GM23338 (cell line): Measurements from ENCODE around the gene RDH12. TPM values are rescaled to one million over a fixed set of nuclear protein-coding genes. Genes with fewer than 3 reads are reported as not detected.

Source experiments
- ATAC-seq: fragments of 200-7000 bp; cut with Tn5 transposase; 3 replicates; pipeline ENCODE4 v1.9.1; 2020
- DNase-seq: peaks from one replicate; pipeline ENCODE4 v3.0.0-alpha.2; 2015; ENCODE audit warnings: low spot score
- H2AFZ ChIP-seq: fragments of 200-600 bp; sonication (generic); 2 replicates; pipeline ENCODE4 v1.8.0; 2016; ENCODE audit warnings: antibody characterized with exemption, mild to moderate bottlenecking, moderate library complexity
- H3F3A ChIP-seq: fragments of 200-600 bp; sonication (generic); replicated peaks from 2 replicates; pipeline ENCODE4 v1.8.0; 2017; ENCODE audit warnings: antibody characterized with exemption, mixed run types, low read depth
- H3K27ac ChIP-seq: fragments of 200-600 bp; sonication (generic); 2 replicates; pipeline ENCODE4 v1.6.1; 2016; ENCODE audit warnings: low read depth
- H3K27me3 ChIP-seq: fragments of 200-600 bp; sonication (generic); 2 replicates; pipeline ENCODE4 v1.8.0; 2016; ENCODE audit warnings: mild to moderate bottlenecking, mixed run types, moderate library complexity; ENCODE audit not compliant: insufficient read depth
- H3K36me3 ChIP-seq: fragments of 200-600 bp; sonication (generic); 2 replicates; pipeline ENCODE4 v1.8.0; 2016; ENCODE audit warnings: mild to moderate bottlenecking; ENCODE audit not compliant: insufficient read depth
- H3K4me1 ChIP-seq: fragments of 200-600 bp; sonication (generic); 2 replicates; pipeline ENCODE4 v1.8.0; 2016; ENCODE audit warnings: mild to moderate bottlenecking, moderate library complexity; ENCODE audit not compliant: insufficient read depth
- H3K4me2 ChIP-seq: fragments of 200-600 bp; sonication (generic); 2 replicates; pipeline ENCODE4 v1.7.1; 2017; ENCODE audit warnings: mixed run types
- H3K4me3 ChIP-seq: fragments of 200-600 bp; sonication (generic); 2 replicates; pipeline ENCODE4 v1.6.1; 2016; ENCODE audit warnings: mixed run types
- H3K79me2 ChIP-seq: fragments of 200-600 bp; sonication (generic); replicated peaks from 2 replicates; pipeline ENCODE4 v1.8.0; 2017; ENCODE audit warnings: mild to moderate bottlenecking; ENCODE audit not compliant: insufficient read depth
- H3K9me2 ChIP-seq: fragments of 200-600 bp; sonication (generic); 2 replicates; pipeline ENCODE4 v1.8.0; 2017; ENCODE audit not compliant: insufficient read depth
- H4K20me1 ChIP-seq: fragments of 200-600 bp; sonication (generic); replicated peaks from 2 replicates; pipeline ENCODE4 v1.8.0; 2017; ENCODE audit warnings: mild to moderate bottlenecking; ENCODE audit not compliant: insufficient read depth
- H3K27ac Mint-ChIP-seq: 2 replicates; pipeline ENCODE4 v1.8.0; 2020; ENCODE audit warnings: inconsistent platforms, mild to moderate bottlenecking, moderate library complexity, mixed read lengths
- H3K27me3 Mint-ChIP-seq: 3 replicates; pipeline ENCODE4 v1.8.0; 2022; ENCODE audit warnings: low read depth, mild to moderate bottlenecking, moderate library complexity, mixed read lengths, inconsistent platforms; ENCODE audit not compliant: insufficient read depth, poor library complexity
- H3K36me3 Mint-ChIP-seq: 3 replicates; pipeline ENCODE4 v1.8.0; 2021; ENCODE audit warnings: low read depth, mild to moderate bottlenecking, inconsistent platforms, moderate library complexity, mixed read lengths
- H3K4me1 Mint-ChIP-seq: 3 replicates; pipeline ENCODE4 v1.8.0; 2020; ENCODE audit warnings: mild to moderate bottlenecking, inconsistent platforms, mixed read lengths
- H3K4me3 Mint-ChIP-seq: 3 replicates; pipeline ENCODE4 v1.8.0; 2021; ENCODE audit warnings: moderate library complexity, mild to moderate bottlenecking, inconsistent platforms, mixed read lengths
- H3K9me3 Mint-ChIP-seq: 3 replicates; pipeline ENCODE4 v1.8.0; 2020; ENCODE audit warnings: moderate library complexity, mild to moderate bottlenecking, inconsistent platforms, mixed read lengths
- CREB1 ChIP-seq: fragments of 250-450 bp; sonication (Bioruptor Pico); IDR thresholded peaks from 2 replicates; pipeline ENCODE4 v1.5.0; 2020; ENCODE audit warnings: low read depth, mild to moderate bottlenecking, moderate library complexity
- ETS1 ChIP-seq: IDR thresholded peaks from 2 replicates; pipeline ENCODE4 v1.6.1; 2016; ENCODE audit warnings: antibody characterized with exemption
- EZH2 ChIP-seq: fragments of 200-600 bp; sonication (generic); IDR thresholded peaks from one replicate; pipeline ENCODE4 v1.8.0; 2017; ENCODE audit warnings: antibody characterized with exemption, mild to moderate bottlenecking, low read depth; ENCODE audit not compliant: unreplicated experiment
- EZH2phosphoT487 ChIP-seq: fragments of 200-600 bp; sonication (generic); IDR thresholded peaks from one replicate; pipeline ENCODE4 v1.8.1; 2018; ENCODE audit warnings: antibody characterized with exemption; ENCODE audit not compliant: unreplicated experiment
- JUNB ChIP-seq: IDR thresholded peaks from one replicate; pipeline ENCODE4 v1.6.1; 2016; ENCODE audit warnings: antibody characterized with exemption; ENCODE audit not compliant: unreplicated experiment
- POLR2AphosphoS5 ChIP-seq: IDR thresholded peaks from 2 replicates; pipeline ENCODE4 v1.6.1; 2016; ENCODE audit warnings: antibody characterized with exemption, low read depth
- STAT1 ChIP-seq: IDR thresholded peaks from one replicate; pipeline ENCODE4 v1.6.1; 2016; ENCODE audit warnings: antibody characterized with exemption; ENCODE audit not compliant: unreplicated experiment
- ZNF114 ChIP-seq: fragments of 250-450 bp; sonication (Bioruptor Pico); IDR thresholded peaks from 2 replicates; pipeline ENCODE4 v1.5.0; 2020; ENCODE audit warnings: mild to moderate bottlenecking, moderate library complexity
- ZNF331 ChIP-seq: fragments of 250-450 bp; sonication (Bioruptor Pico); IDR thresholded peaks from 2 replicates; pipeline ENCODE4 v1.5.0; 2020; ENCODE audit warnings: low read depth, mild to moderate bottlenecking, moderate library complexity
- polyA plus RNA-seq: library from polyadenylated mRNA; unstranded; fragments of >200 nt; fragmentation: Nextera tagmentation; extraction: Ambion mirVana; gene quantifications from 2 replicates; pipeline ENCODE4 v1.2.1, GENCODE V29; 2016
- total RNA-seq: library from RNA; depleted of rRNA; stranded (reverse); fragments of >200 nt; shearing (Covaris generic); gene quantifications from 2 replicates; pipeline ENCODE4 v1.2.3, GENCODE V29; 2014
- TF ChIP-seq, protein P1 (sequence below): IDR thresholded peaks from one replicate; pipeline ENCODE4 v1.6.1; 2018; ENCODE audit warnings: antibody characterized with exemption; ENCODE audit not compliant: unreplicated experiment
- TF ChIP-seq, protein P2 (sequence below), 2 experiments: fragments of 200-600 bp in 1 of 2; sonication (generic) in 1 of 2; conservative IDR thresholded peaks; 2 replicates each; pipeline versions ENCODE4 v1.5.1 to v1.6.1; 2016 to 2017; ENCODE audit warnings: antibody characterized with exemption in 2 of 2, low read depth in 2 of 2, mild to moderate bottlenecking in 2 of 2, moderate library complexity in 1 of 2
- TF ChIP-seq, protein P3 (sequence below): fragments of 250-450 bp; sonication (Bioruptor Pico); IDR thresholded peaks from 2 replicates; pipeline ENCODE4 v1.5.0; 2020; ENCODE audit warnings: mild to moderate bottlenecking, moderate library complexity

RDH12 gene
- total and polyA plus RNA-seq, 2 experiments from 2014 or later, result 0.28 to 1.6 TPM

- DNase-seq (no peak), ATAC-seq (no peak)
- Histone ChIP-seq H3K79me2 (no peaks in the 10 kb centered on the region), H2AFZ (no peak overlapping the region), H3K27ac (no peak overlapping the region), H3K36me3 (peaks cover 19% of the 10 kb centered on the region), H3F3A (no peaks in the 10 kb centered on the region), H3K27me3 (no peaks in the 10 kb centered on the region), H3K4me3 (no peak overlapping the region), H3K9me2 (no peaks in the 10 kb centered on the region), H4K20me1 (no peaks in the 10 kb centered on the region), H3K4me1 (no peaks in the 10 kb centered on the region), H3K4me2 (no peak overlapping the region)
- H3K9me3 Mint-ChIP-seq, result no peaks in the 10 kb centered on the region
- H3K4me3 Mint-ChIP-seq, result no peak overlapping the region
- no peaks in the 10 kb centered on the region for H3K4me1 Mint-ChIP-seq
- H3K27me3 Mint-ChIP-seq, result no peaks in the 10 kb centered on the region
- no peak for TF ChIP-seq STAT1
- TF ChIP-seq EZH2phosphoT487, result no peak
- no peak for TF ChIP-seq ZNF114 (CRISPR knock-in tag)
- TF ChIP-seq, protein P1, sequence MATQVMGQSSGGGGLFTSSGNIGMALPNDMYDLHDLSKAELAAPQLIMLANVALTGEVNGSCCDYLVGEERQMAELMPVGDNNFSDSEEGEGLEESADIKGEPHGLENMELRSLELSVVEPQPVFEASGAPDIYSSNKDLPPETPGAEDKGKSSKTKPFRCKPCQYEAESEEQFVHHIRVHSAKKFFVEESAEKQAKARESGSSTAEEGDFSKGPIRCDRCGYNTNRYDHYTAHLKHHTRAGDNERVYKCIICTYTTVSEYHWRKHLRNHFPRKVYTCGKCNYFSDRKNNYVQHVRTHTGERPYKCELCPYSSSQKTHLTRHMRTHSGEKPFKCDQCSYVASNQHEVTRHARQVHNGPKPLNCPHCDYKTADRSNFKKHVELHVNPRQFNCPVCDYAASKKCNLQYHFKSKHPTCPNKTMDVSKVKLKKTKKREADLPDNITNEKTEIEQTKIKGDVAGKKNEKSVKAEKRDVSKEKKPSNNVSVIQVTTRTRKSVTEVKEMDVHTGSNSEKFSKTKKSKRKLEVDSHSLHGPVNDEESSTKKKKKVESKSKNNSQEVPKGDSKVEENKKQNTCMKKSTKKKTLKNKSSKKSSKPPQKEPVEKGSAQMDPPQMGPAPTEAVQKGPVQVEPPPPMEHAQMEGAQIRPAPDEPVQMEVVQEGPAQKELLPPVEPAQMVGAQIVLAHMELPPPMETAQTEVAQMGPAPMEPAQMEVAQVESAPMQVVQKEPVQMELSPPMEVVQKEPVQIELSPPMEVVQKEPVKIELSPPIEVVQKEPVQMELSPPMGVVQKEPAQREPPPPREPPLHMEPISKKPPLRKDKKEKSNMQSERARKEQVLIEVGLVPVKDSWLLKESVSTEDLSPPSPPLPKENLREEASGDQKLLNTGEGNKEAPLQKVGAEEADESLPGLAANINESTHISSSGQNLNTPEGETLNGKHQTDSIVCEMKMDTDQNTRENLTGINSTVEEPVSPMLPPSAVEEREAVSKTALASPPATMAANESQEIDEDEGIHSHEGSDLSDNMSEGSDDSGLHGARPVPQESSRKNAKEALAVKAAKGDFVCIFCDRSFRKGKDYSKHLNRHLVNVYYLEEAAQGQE, result no peak
- TF ChIP-seq, protein P2, sequence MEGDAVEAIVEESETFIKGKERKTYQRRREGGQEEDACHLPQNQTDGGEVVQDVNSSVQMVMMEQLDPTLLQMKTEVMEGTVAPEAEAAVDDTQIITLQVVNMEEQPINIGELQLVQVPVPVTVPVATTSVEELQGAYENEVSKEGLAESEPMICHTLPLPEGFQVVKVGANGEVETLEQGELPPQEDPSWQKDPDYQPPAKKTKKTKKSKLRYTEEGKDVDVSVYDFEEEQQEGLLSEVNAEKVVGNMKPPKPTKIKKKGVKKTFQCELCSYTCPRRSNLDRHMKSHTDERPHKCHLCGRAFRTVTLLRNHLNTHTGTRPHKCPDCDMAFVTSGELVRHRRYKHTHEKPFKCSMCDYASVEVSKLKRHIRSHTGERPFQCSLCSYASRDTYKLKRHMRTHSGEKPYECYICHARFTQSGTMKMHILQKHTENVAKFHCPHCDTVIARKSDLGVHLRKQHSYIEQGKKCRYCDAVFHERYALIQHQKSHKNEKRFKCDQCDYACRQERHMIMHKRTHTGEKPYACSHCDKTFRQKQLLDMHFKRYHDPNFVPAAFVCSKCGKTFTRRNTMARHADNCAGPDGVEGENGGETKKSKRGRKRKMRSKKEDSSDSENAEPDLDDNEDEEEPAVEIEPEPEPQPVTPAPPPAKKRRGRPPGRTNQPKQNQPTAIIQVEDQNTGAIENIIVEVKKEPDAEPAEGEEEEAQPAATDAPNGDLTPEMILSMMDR (conservative IDR thresholded peaks at IDR 0.05; ENCODE audit: low read depth in 2 of 2), result no peak
- no peak for TF ChIP-seq EZH2
- TF ChIP-seq POLR2AphosphoS5, result no peak
- TF ChIP-seq ZNF331 (CRISPR knock-in tag), result no peak
- TF ChIP-seq, protein P3, sequence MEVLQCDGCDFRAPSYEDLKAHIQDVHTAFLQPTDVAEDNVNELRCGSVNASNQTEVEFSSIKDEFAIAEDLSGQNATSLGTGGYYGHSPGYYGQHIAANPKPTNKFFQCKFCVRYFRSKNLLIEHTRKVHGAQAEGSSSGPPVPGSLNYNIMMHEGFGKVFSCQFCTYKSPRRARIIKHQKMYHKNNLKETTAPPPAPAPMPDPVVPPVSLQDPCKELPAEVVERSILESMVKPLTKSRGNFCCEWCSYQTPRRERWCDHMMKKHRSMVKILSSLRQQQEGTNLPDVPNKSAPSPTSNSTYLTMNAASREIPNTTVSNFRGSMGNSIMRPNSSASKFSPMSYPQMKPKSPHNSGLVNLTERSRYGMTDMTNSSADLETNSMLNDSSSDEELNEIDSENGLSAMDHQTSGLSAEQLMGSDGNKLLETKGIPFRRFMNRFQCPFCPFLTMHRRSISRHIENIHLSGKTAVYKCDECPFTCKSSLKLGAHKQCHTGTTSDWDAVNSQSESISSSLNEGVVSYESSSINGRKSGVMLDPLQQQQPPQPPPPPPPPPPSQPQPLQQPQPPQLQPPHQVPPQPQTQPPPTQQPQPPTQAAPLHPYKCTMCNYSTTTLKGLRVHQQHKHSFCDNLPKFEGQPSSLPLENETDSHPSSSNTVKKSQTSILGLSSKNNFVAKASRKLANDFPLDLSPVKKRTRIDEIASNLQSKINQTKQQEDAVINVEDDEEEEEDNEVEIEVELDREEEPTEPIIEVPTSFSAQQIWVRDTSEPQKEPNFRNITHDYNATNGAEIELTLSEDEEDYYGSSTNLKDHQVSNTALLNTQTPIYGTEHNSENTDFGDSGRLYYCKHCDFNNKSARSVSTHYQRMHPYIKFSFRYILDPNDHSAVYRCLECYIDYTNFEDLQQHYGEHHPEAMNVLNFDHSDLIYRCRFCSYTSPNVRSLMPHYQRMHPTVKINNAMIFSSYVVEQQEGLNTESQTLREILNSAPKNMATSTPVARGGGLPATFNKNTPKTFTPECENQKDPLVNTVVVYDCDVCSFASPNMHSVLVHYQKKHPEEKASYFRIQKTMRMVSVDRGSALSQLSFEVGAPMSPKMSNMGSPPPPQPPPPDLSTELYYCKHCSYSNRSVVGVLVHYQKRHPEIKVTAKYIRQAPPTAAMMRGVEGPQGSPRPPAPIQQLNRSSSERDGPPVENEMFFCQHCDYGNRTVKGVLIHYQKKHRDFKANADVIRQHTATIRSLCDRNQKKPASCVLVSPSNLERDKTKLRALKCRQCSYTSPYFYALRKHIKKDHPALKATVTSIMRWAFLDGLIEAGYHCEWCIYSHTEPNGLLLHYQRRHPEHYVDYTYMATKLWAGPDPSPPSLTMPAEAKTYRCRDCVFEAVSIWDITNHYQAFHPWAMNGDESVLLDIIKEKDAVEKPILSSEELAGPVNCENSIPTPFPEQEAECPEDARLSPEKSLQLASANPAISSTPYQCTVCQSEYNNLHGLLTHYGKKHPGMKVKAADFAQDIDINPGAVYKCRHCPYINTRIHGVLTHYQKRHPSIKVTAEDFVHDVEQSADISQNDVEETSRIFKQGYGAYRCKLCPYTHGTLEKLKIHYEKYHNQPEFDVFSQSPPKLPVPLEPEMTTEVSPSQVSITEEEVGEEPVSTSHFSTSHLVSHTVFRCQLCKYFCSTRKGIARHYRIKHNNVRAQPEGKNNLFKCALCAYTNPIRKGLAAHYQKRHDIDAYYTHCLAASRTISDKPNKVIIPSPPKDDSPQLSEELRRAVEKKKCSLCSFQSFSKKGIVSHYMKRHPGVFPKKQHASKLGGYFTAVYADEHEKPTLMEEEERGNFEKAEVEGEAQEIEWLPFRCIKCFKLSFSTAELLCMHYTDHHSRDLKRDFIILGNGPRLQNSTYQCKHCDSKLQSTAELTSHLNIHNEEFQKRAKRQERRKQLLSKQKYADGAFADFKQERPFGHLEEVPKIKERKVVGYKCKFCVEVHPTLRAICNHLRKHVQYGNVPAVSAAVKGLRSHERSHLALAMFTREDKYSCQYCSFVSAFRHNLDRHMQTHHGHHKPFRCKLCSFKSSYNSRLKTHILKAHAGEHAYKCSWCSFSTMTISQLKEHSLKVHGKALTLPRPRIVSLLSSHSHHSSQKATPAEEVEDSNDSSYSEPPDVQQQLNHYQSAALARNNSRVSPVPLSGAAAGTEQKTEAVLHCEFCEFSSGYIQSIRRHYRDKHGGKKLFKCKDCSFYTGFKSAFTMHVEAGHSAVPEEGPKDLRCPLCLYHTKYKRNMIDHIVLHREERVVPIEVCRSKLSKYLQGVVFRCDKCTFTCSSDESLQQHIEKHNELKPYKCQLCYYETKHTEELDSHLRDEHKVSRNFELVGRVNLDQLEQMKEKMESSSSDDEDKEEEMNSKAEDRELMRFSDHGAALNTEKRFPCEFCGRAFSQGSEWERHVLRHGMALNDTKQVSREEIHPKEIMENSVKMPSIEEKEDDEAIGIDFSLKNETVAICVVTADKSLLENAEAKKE (CRISPR knock-in tag), result no peak
- no peak for TF ChIP-seq ETS1
- no peak for TF ChIP-seq CREB1 (CRISPR knock-in tag)
- no peak for TF ChIP-seq JUNB
- peaks cover 51% of the 10 kb centered on the region for H3K36me3 Mint-ChIP-seq
- no peak overlapping the region for H3K27ac Mint-ChIP-seq
These were observed 63.6 kb downstream of the RDH12 start for GRCh38 chr14:67765192-67765834.
